OCI-LY7 (cell line): ENCODE measurements around the gene COMMD1. TPM values are rescaled to one million over a fixed set of nuclear protein-coding genes. Genes with fewer than 3 reads are reported as not detected.

Source experiments
- BruUV-seq: library from RNA; stranded (reverse); fragments of 400-500 nt; replicated peaks from 2 replicates; lab custom pipeline; 2021; lab: Mats Ljungman, UMichigan
- CTCF ChIA-PET: fragments of 300-600 bp; sonication (Branson Sonifier 250); formaldehyde crosslinking; loops from one replicate; lab custom pipeline; 2022; ENCODE audit warnings: antibody characterized with exemption; ENCODE audit not compliant: unreplicated experiment; lab: Charles Lee
- POLR2A ChIA-PET: fragments of 300-600 bp; sonication (Branson Sonifier 250); formaldehyde crosslinking; loops from one replicate; lab custom pipeline; 2022; ENCODE audit warnings: antibody characterized with exemption; lab: Charles Lee
- DNase-seq: peaks from one replicate; pipeline ENCODE4 v3.0.0-alpha.2; 2015; ENCODE audit warnings: low spot score
- H2AFZ ChIP-seq: fragments of 200-600 bp; sonication (generic), shearing (Covaris generic); 2 replicates; pipeline ENCODE4 v1.6.1; 2014; ENCODE audit warnings: mild to moderate bottlenecking, antibody characterized with exemption, low read length, moderate library complexity
- H3K27ac ChIP-seq: fragments of 200-600 bp; sonication (generic); 2 replicates; pipeline ENCODE4 v1.5.1; 2014; ENCODE audit warnings: mixed run types, low read depth, mild to moderate bottlenecking, moderate library complexity, low read length, inconsistent platforms; ENCODE audit not compliant: poor library complexity, severe bottlenecking
- H3K36me3 ChIP-seq: fragments of 200-600 bp; sonication (generic); 2 replicates; pipeline ENCODE4 v1.6.1; 2014; ENCODE audit warnings: mild to moderate bottlenecking, antibody characterized with exemption, low read length, moderate library complexity, mixed read lengths; ENCODE audit not compliant: insufficient read depth
- H3K4me1 ChIP-seq: fragments of 200-600 bp; sonication (generic); 2 replicates; pipeline ENCODE4 v1.5.1; 2014; ENCODE audit warnings: mild to moderate bottlenecking, low read length; ENCODE audit not compliant: insufficient read depth, poor library complexity, severe bottlenecking
- H3K4me2 ChIP-seq: fragments of 200-600 bp; sonication (generic); 2 replicates; pipeline ENCODE4 v1.6.1; 2014; ENCODE audit warnings: mild to moderate bottlenecking, low read length
- H3K4me3 ChIP-seq: fragments of 200-600 bp; sonication (generic); 2 replicates; pipeline ENCODE4 v1.5.1; 2014; ENCODE audit warnings: mild to moderate bottlenecking, low read depth, low read length; ENCODE audit not compliant: poor library complexity, severe bottlenecking
- H3K79me2 ChIP-seq: fragments of 200-600 bp; sonication (generic); 2 replicates; pipeline ENCODE4 v1.6.1; 2016; ENCODE audit warnings: low read depth, mild to moderate bottlenecking, low read length, moderate library complexity, mixed read lengths; ENCODE audit not compliant: insufficient read depth
- H3K9me2 ChIP-seq: fragments of 200-600 bp; sonication (generic); 2 replicates; pipeline ENCODE4 v1.6.1; 2016; ENCODE audit warnings: mild to moderate bottlenecking, low read length, mixed read lengths; ENCODE audit not compliant: insufficient read depth
- H3K9me3 ChIP-seq: fragments of 200-600 bp; sonication (generic); 2 replicates; pipeline ENCODE4 v1.6.1; 2014; ENCODE audit warnings: mild to moderate bottlenecking, mixed run types, low read length, mixed read lengths
- H4K20me1 ChIP-seq: fragments of 200-600 bp; sonication (generic); 2 replicates; pipeline ENCODE4 v1.6.1; 2014; ENCODE audit warnings: mild to moderate bottlenecking, antibody characterized with exemption, low read length, moderate library complexity, mixed read lengths; ENCODE audit not compliant: insufficient read depth
- CTCF ChIP-seq: fragments of 200-600 bp; sonication (generic); conservative IDR thresholded peaks from 2 replicates; pipeline ENCODE4 v1.5.1; 2014; ENCODE audit warnings: mild to moderate bottlenecking, antibody characterized with exemption, low read length, moderate library complexity, mixed read lengths
- EZH2phosphoT487 ChIP-seq: fragments of 200-600 bp; sonication (generic); IDR thresholded peaks from 2 replicates; pipeline ENCODE4 v1.6.1; 2018; ENCODE audit warnings: low read depth, borderline replicate concordance, mild to moderate bottlenecking, mixed run types, antibody characterized with exemption, low read length, moderate library complexity, mixed read lengths
- intact Hi-C: fragments of 100-400 bp; cut with micrococcal nuclease; formaldehyde crosslinking; loops from one replicate; pipeline ENCODE4 v1.10.0; 2022; ENCODE audit not compliant: unreplicated experiment
- total RNA-seq, 2 experiments: library from RNA; depleted of rRNA in 1 of 2; stranded (reverse); fragments of >200 nt in 1 of 2; shearing (Covaris generic) in 1 of 2; gene quantifications; 2 replicates each; pipeline ENCODE4 v1.2.3, GENCODE V29; 2014 to 2022

COMMD1 gene
- total RNA-seq, 2 experiments from 2014 or later, result 22.0 to 22.1 TPM

- no peaks in the 10 kb centered on the region for H3K9me3 ChIP-seq
- no TSS peak for BruUV-seq
- peak; percentile 18 for DNase-seq
- ChIA-PET POLR2A (interaction anchor here (0.6 to 1.6 kb wide), 3 partner anchors 20 to 110 kb away, joined by 4 to 6 read pairs (median 5); partner anchors contain the start of gene FAM161A), CTCF (no interaction called here)
- H3K9me2 ChIP-seq, result no peaks in the 10 kb centered on the region
- TF ChIP-seq CTCF, result no peak
- TF ChIP-seq EZH2phosphoT487, result no peak
- intact Hi-C loops, result loop anchor here (1.0 kb wide), 2 partner anchors 33 to 193 kb away; partner anchors contain the start of gene FAM161A
- peaks cover 23% of the 10 kb centered on the region for H4K20me1 ChIP-seq
- peak overlapping the region; percentile 64 for H3K27ac ChIP-seq
- H3K4me3 ChIP-seq, result peak overlapping the region; percentile 88
- peak overlapping the region; percentile 74 for H3K4me2 ChIP-seq
- H3K36me3 ChIP-seq, result peaks cover 54% of the 10 kb centered on the region
- peaks cover 57% of the 10 kb centered on the region for H3K79me2 ChIP-seq
- peaks cover 22% of the 10 kb centered on the region for H3K4me1 ChIP-seq
- peak overlapping the region; percentile 58; the same call in 1 of the 2 replicates for H2AFZ ChIP-seq
Measured at GRCh38 chr2:61887717-61888266, 17.7 kb upstream of the COMMD1 start.

DNA sequence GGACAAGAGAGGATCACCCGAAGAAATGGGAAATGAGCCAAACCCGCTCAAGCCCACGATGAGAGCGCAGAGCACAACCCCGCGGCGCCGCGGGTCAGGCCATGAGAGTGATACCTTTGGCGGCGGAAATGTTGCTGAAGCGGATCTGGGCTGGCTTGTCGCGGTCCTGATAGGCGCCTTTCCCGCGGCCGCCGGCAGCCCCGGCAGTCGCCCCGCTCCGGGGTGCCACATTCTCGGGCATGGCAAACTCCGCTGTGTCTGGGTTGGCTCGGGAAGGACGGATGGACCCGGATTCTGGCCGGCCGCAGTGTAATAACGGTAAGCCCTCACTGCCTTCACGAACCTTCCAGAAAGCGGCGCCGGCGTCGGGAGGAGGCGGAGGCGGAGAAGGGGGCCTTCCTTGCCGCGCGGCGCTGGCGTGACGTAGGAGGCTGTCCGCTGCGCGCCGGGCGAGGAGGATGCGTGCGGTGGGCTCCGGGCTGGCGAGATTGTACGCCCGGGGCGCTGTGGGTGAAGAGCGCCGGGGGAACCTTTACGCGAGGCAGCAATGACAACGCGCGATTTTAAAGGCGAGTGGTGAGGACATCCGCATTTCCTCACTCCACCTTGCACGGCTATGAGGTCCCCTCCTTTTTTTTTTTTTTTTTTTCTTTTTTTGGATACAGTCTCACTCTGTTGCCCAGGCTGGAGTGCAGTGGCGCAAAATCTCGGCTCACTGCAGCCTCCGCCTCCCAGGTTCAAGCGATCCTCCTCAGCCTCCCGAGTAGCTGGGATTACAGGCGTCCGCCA is 17.0 kb upstream of the COMMD1 start, which contains the start of gene CCT4:
CCT4 (minus strand) TSS at position 390 of the 789 bp plus-strand sequence; CDS start at position 241, 149 bp downstream.
- POLR2A ChIA-PET, result interaction anchor here (0.7 kb wide), 3 partner anchors 106 to 855 kb away, joined by 3 to 7 read pairs (median 5); no protein-coding TSS in a partner anchor
- intact Hi-C loops, result loop anchor here (1.0 kb wide), 2 partner anchors 34 to 194 kb away; partner anchors contain the start of gene FAM161A
- no peaks in the 10 kb centered on the region for H3K9me2 ChIP-seq
- H3K4me2 ChIP-seq, result peak within 1 kb of the TSS; percentile 74
- peak within 1 kb of the TSS; percentile 58 for H2AFZ ChIP-seq
- H3K4me1 ChIP-seq, result peaks cover 22% of the 10 kb centered on the region
- H3K4me3 ChIP-seq, result peak within 1 kb of the TSS; percentile 88
- no peak for TF ChIP-seq EZH2phosphoT487
- TF ChIP-seq CTCF, result no peak
- peak within 1 kb of the TSS; percentile 64 for H3K27ac ChIP-seq
- peak; percentile 90 for DNase-seq
- CTCF ChIA-PET, result no interaction called here
- H3K36me3 ChIP-seq, result peaks cover 48% of the 10 kb centered on the region
- BruUV-seq, result TSS peak; percentile 84
- peaks cover 53% of the 10 kb centered on the region for H3K79me2 ChIP-seq
- H4K20me1 ChIP-seq, result peaks cover 23% of the 10 kb centered on the region
- no peaks in the 10 kb centered on the region for H3K9me3 ChIP-seq
